ENCODE measurements around the gene ITSN2.

DNA sequence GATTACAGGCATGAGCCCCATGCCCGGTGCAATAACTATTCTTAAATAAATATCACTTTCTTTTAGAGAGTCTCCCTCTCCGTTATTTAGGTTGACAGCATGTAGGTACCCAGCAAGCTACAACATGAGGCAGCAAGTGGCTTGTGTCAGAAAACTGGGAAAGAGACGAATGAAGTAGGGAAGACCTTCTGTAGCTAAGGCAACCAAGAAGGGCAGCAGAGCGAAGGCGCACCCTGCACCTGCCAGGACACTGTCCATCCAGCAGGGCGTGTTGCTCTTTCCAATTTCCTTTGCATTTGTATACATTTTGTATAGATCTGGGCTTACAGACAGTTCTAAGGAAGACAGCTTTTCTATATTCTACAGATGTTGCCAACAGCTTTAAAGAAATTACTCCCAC lies 137.4 kb downstream of the ITSN2 start:
- TF ChIP-seq, protein P1, sequence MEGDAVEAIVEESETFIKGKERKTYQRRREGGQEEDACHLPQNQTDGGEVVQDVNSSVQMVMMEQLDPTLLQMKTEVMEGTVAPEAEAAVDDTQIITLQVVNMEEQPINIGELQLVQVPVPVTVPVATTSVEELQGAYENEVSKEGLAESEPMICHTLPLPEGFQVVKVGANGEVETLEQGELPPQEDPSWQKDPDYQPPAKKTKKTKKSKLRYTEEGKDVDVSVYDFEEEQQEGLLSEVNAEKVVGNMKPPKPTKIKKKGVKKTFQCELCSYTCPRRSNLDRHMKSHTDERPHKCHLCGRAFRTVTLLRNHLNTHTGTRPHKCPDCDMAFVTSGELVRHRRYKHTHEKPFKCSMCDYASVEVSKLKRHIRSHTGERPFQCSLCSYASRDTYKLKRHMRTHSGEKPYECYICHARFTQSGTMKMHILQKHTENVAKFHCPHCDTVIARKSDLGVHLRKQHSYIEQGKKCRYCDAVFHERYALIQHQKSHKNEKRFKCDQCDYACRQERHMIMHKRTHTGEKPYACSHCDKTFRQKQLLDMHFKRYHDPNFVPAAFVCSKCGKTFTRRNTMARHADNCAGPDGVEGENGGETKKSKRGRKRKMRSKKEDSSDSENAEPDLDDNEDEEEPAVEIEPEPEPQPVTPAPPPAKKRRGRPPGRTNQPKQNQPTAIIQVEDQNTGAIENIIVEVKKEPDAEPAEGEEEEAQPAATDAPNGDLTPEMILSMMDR (IDR thresholded peaks at IDR 0.05 in 8 of 11, conservative IDR thresholded peaks at IDR 0.05 in 3 of 11): no peak
- no peak for TF ChIP-seq POLR2A (IDR thresholded peaks at IDR 0.05)
